GM23338 (cell line): ENCODE data around the gene CCN5. TPM values are rescaled to one million over a fixed set of nuclear protein-coding genes. Genes with fewer than 3 reads are reported as not detected.

Source experiments
- ATAC-seq: fragments of 200-7000 bp; cut with Tn5 transposase; 3 replicates; pipeline ENCODE4 v1.9.1; 2020
- DNase-seq: peaks from one replicate; pipeline ENCODE4 v3.0.0-alpha.2; 2015; ENCODE audit warnings: low spot score
- H2AFZ ChIP-seq: fragments of 200-600 bp; sonication (generic); 2 replicates; pipeline ENCODE4 v1.8.0; 2016; ENCODE audit warnings: antibody characterized with exemption, mild to moderate bottlenecking, moderate library complexity
- H3F3A ChIP-seq: fragments of 200-600 bp; sonication (generic); replicated peaks from 2 replicates; pipeline ENCODE4 v1.8.0; 2017; ENCODE audit warnings: antibody characterized with exemption, mixed run types, low read depth
- H3K27ac ChIP-seq: fragments of 200-600 bp; sonication (generic); 2 replicates; pipeline ENCODE4 v1.6.1; 2016; ENCODE audit warnings: low read depth
- H3K27me3 ChIP-seq: fragments of 200-600 bp; sonication (generic); 2 replicates; pipeline ENCODE4 v1.8.0; 2016; ENCODE audit warnings: mild to moderate bottlenecking, mixed run types, moderate library complexity; ENCODE audit not compliant: insufficient read depth
- H3K36me3 ChIP-seq: fragments of 200-600 bp; sonication (generic); 2 replicates; pipeline ENCODE4 v1.8.0; 2016; ENCODE audit warnings: mild to moderate bottlenecking; ENCODE audit not compliant: insufficient read depth
- H3K4me1 ChIP-seq: fragments of 200-600 bp; sonication (generic); 2 replicates; pipeline ENCODE4 v1.8.0; 2016; ENCODE audit warnings: mild to moderate bottlenecking, moderate library complexity; ENCODE audit not compliant: insufficient read depth
- H3K4me2 ChIP-seq: fragments of 200-600 bp; sonication (generic); 2 replicates; pipeline ENCODE4 v1.7.1; 2017; ENCODE audit warnings: mixed run types
- H3K4me3 ChIP-seq: fragments of 200-600 bp; sonication (generic); 2 replicates; pipeline ENCODE4 v1.6.1; 2016; ENCODE audit warnings: mixed run types
- H3K79me2 ChIP-seq: fragments of 200-600 bp; sonication (generic); replicated peaks from 2 replicates; pipeline ENCODE4 v1.8.0; 2017; ENCODE audit warnings: mild to moderate bottlenecking; ENCODE audit not compliant: insufficient read depth
- H3K9me2 ChIP-seq: fragments of 200-600 bp; sonication (generic); 2 replicates; pipeline ENCODE4 v1.8.0; 2017; ENCODE audit not compliant: insufficient read depth
- H4K20me1 ChIP-seq: fragments of 200-600 bp; sonication (generic); replicated peaks from 2 replicates; pipeline ENCODE4 v1.8.0; 2017; ENCODE audit warnings: mild to moderate bottlenecking; ENCODE audit not compliant: insufficient read depth
- H3K27ac Mint-ChIP-seq: 2 replicates; pipeline ENCODE4 v1.8.0; 2020; ENCODE audit warnings: inconsistent platforms, mild to moderate bottlenecking, moderate library complexity, mixed read lengths
- H3K27me3 Mint-ChIP-seq: 3 replicates; pipeline ENCODE4 v1.8.0; 2022; ENCODE audit warnings: low read depth, mild to moderate bottlenecking, moderate library complexity, mixed read lengths, inconsistent platforms; ENCODE audit not compliant: insufficient read depth, poor library complexity
- H3K36me3 Mint-ChIP-seq: 3 replicates; pipeline ENCODE4 v1.8.0; 2021; ENCODE audit warnings: low read depth, mild to moderate bottlenecking, inconsistent platforms, moderate library complexity, mixed read lengths
- H3K4me1 Mint-ChIP-seq: 3 replicates; pipeline ENCODE4 v1.8.0; 2020; ENCODE audit warnings: mild to moderate bottlenecking, inconsistent platforms, mixed read lengths
- H3K4me3 Mint-ChIP-seq: 3 replicates; pipeline ENCODE4 v1.8.0; 2021; ENCODE audit warnings: moderate library complexity, mild to moderate bottlenecking, inconsistent platforms, mixed read lengths
- H3K9me3 Mint-ChIP-seq: 3 replicates; pipeline ENCODE4 v1.8.0; 2020; ENCODE audit warnings: moderate library complexity, mild to moderate bottlenecking, inconsistent platforms, mixed read lengths
- CREB1 ChIP-seq: fragments of 250-450 bp; sonication (Bioruptor Pico); IDR thresholded peaks from 2 replicates; pipeline ENCODE4 v1.5.0; 2020; ENCODE audit warnings: low read depth, mild to moderate bottlenecking, moderate library complexity
- CTCF ChIP-seq, 2 experiments: fragments of 200-600 bp in 1 of 2; sonication (generic) in 1 of 2; conservative IDR thresholded peaks; 2 replicates each; pipeline versions ENCODE4 v1.5.1 to v1.6.1; 2016 to 2017; ENCODE audit warnings: antibody characterized with exemption in 2 of 2, low read depth in 2 of 2, mild to moderate bottlenecking in 2 of 2, moderate library complexity in 1 of 2
- ETS1 ChIP-seq: IDR thresholded peaks from 2 replicates; pipeline ENCODE4 v1.6.1; 2016; ENCODE audit warnings: antibody characterized with exemption
- EZH2 ChIP-seq: fragments of 200-600 bp; sonication (generic); IDR thresholded peaks from one replicate; pipeline ENCODE4 v1.8.0; 2017; ENCODE audit warnings: antibody characterized with exemption, mild to moderate bottlenecking, low read depth; ENCODE audit not compliant: unreplicated experiment
- EZH2phosphoT487 ChIP-seq: fragments of 200-600 bp; sonication (generic); IDR thresholded peaks from one replicate; pipeline ENCODE4 v1.8.1; 2018; ENCODE audit warnings: antibody characterized with exemption; ENCODE audit not compliant: unreplicated experiment
- JUNB ChIP-seq: IDR thresholded peaks from one replicate; pipeline ENCODE4 v1.6.1; 2016; ENCODE audit warnings: antibody characterized with exemption; ENCODE audit not compliant: unreplicated experiment
- POLR2AphosphoS5 ChIP-seq: IDR thresholded peaks from 2 replicates; pipeline ENCODE4 v1.6.1; 2016; ENCODE audit warnings: antibody characterized with exemption, low read depth
- ZNF462 ChIP-seq: fragments of 250-450 bp; sonication (Bioruptor Pico); IDR thresholded peaks from 2 replicates; pipeline ENCODE4 v1.5.0; 2020; ENCODE audit warnings: mild to moderate bottlenecking, moderate library complexity
- polyA plus RNA-seq: library from polyadenylated mRNA; unstranded; fragments of >200 nt; fragmentation: Nextera tagmentation; extraction: Ambion mirVana; gene quantifications from 2 replicates; pipeline ENCODE4 v1.2.1, GENCODE V29; 2016
- total RNA-seq: library from RNA; depleted of rRNA; stranded (reverse); fragments of >200 nt; shearing (Covaris generic); gene quantifications from 2 replicates; pipeline ENCODE4 v1.2.3, GENCODE V29; 2014

The CCN5 gene
- total and polyA plus RNA-seq, 2 experiments from 2014 or later, result not detected

GRCh38 chr20:44756011-44756688, 41.0 kb downstream of the CCN5 start:
- peaks cover 8% of the 10 kb centered on the region; the same call in 2 of the 3 replicates for H3K4me1 Mint-ChIP-seq
- Histone ChIP-seq H3K9me2 (no peaks in the 10 kb centered on the region), H3K4me3 (no peak overlapping the region), H3K27ac (no peak overlapping the region), H4K20me1 (no peaks in the 10 kb centered on the region; the same call in 1 of the 2 replicates), H3K27me3 (no peaks in the 10 kb centered on the region), H3F3A (no peaks in the 10 kb centered on the region), H3K36me3 (no peaks in the 10 kb centered on the region), H3K79me2 (no peaks in the 10 kb centered on the region), H3K4me1 (0 out of 2 replicates have a peak, but pooled peaks cover 3% of the 10 kb centered on the region), H3K4me2 (no peak overlapping the region), H2AFZ (no peak overlapping the region)
- H3K27ac Mint-ChIP-seq, result no peak overlapping the region
- TF ChIP-seq EZH2, result no peak
- no peak for TF ChIP-seq JUNB
- no peak for TF ChIP-seq CTCF (conservative IDR thresholded peaks at IDR 0.05; ENCODE audit: low read depth in 2 of 2)
- TF ChIP-seq ETS1, result no peak
- TF ChIP-seq EZH2phosphoT487, result no peak
- TF ChIP-seq POLR2AphosphoS5, result no peak
- no peak for TF ChIP-seq CREB1
- H3K9me3 Mint-ChIP-seq, result no peaks in the 10 kb centered on the region
- no peak overlapping the region for H3K4me3 Mint-ChIP-seq
- peaks cover 12% of the 10 kb centered on the region for H3K27me3 Mint-ChIP-seq
- ATAC-seq (no peak), DNase-seq (no peak)
- peaks cover 8% of the 10 kb centered on the region; the same call in 2 of the 3 replicates for H3K36me3 Mint-ChIP-seq

- Mint-ChIP-seq H3K36me3 (peaks cover 8% of the 10 kb centered on the region; the same call in 2 of the 3 replicates), H3K27ac (no peak overlapping the region), H3K9me3 (no peaks in the 10 kb centered on the region), H3K4me3 (no peak overlapping the region), H3K4me1 (peaks cover 8% of the 10 kb centered on the region; the same call in 2 of the 3 replicates), H3K27me3 (peaks cover 9% of the 10 kb centered on the region)
- no peak overlapping the region for H3K4me3 ChIP-seq
- no peaks in the 10 kb centered on the region for H3K27me3 ChIP-seq
- no peak overlapping the region for H2AFZ ChIP-seq
- H3K4me2 ChIP-seq, result no peak overlapping the region
- no peaks in the 10 kb centered on the region for H3K9me2 ChIP-seq
- no peak overlapping the region for H3K27ac ChIP-seq
- DNase-seq (no peak), ATAC-seq (no peak)
- H3K79me2 ChIP-seq, result no peaks in the 10 kb centered on the region
- no peaks in the 10 kb centered on the region for H3K36me3 ChIP-seq
- H3K4me1 ChIP-seq, result 0 out of 2 replicates have a peak, but pooled peaks cover 3% of the 10 kb centered on the region
- no peaks in the 10 kb centered on the region for H3F3A ChIP-seq
- no peaks in the 10 kb centered on the region; the same call in 1 of the 2 replicates for H4K20me1 ChIP-seq
- TF ChIP-seq ZNF462 (CRISPR knock-in tag) (no peak), EZH2phosphoT487 (no peak), JUNB (no peak)
Measured at GRCh38 chr20:44756956-44757355, 41.8 kb downstream of the CCN5 start.
